IMR-90 (cell line): Measurements from ENCODE around the gene RARB. TPM values are rescaled to one million over a fixed set of nuclear protein-coding genes. Genes with fewer than 3 reads are reported as not detected.

Source experiments
- ATAC-seq: fragments of 200-7000 bp; cut with Tn5 transposase; 2 replicates; pipeline ENCODE4 v1.9.1; 2020; ENCODE audit warnings: low read depth, mild to moderate bottlenecking, moderate library complexity
- BruUV-seq: library from RNA; stranded (reverse); fragments of 400-500 nt; replicated peaks from 2 replicates; lab custom pipeline; 2021; lab: Mats Ljungman, UMichigan
- CTCF ChIA-PET: fragments of 300-600 bp; formaldehyde crosslinking; extraction: SDS; loops from one replicate; lab custom pipeline; 2021; ENCODE audit warnings: antibody characterized with exemption; lab: Yijun Ruan, JAX
- POLR2A ChIA-PET: fragments of 300-600 bp; sonication (Branson Sonifier 250); formaldehyde crosslinking; loops from one replicate; lab custom pipeline; 2022; ENCODE audit warnings: antibody characterized with exemption; ENCODE audit not compliant: unreplicated experiment; lab: Charles Lee
- DNase-seq: peaks from one replicate; pipeline ENCODE4 v3.0.0; 2013
- H2AFZ ChIP-seq: replicated peaks from 2 replicates; pipeline ENCODE3; 2013; ENCODE audit warnings: low read length, mild to moderate bottlenecking; ENCODE audit not compliant: poor library complexity
- H2AK5ac ChIP-seq: 2 replicates; pipeline ENCODE4 v1.6.1; 2013; ENCODE audit warnings: low read depth, low read length, inconsistent platforms
- H2AK9ac ChIP-seq: replicated peaks from 2 replicates; pipeline ENCODE3; 2013; ENCODE audit warnings: mild to moderate bottlenecking, low read depth, low read length, moderate library complexity; ENCODE audit not compliant: poor library complexity
- H2BK120ac ChIP-seq: 2 replicates; pipeline ENCODE4 v1.6.1; 2013; ENCODE audit warnings: low read depth, low read length, inconsistent platforms
- H2BK15ac ChIP-seq: 3 replicates; pipeline ENCODE4 v1.6.1; 2013; ENCODE audit warnings: low read depth, low read length, inconsistent platforms
- H2BK20ac ChIP-seq: 2 replicates; pipeline ENCODE4 v1.6.1; 2013; ENCODE audit warnings: low read depth, mild to moderate bottlenecking, inconsistent platforms, low read length, moderate library complexity
- H2BK5ac ChIP-seq: 2 replicates; pipeline ENCODE4 v1.6.1; 2013; ENCODE audit warnings: mild to moderate bottlenecking, low read depth, low read length, inconsistent platforms; ENCODE audit not compliant: poor library complexity, severe bottlenecking
- H3K14ac ChIP-seq: replicated peaks from 2 replicates; pipeline ENCODE4 v1.6.1; 2013; ENCODE audit warnings: low read depth, low read length, inconsistent platforms
- H3K18ac ChIP-seq: 2 replicates; pipeline ENCODE4 v1.6.1; 2013; ENCODE audit warnings: low read depth, low read length, control low read depth
- H3K23ac ChIP-seq: 2 replicates; pipeline ENCODE4 v1.6.1; 2013; ENCODE audit warnings: low read depth, low read length, inconsistent platforms
- H3K27ac ChIP-seq: 2 replicates; pipeline ENCODE4 v1.5.1; 2013; ENCODE audit warnings: mild to moderate bottlenecking, control low read depth, low read length; ENCODE audit not compliant: insufficient read depth
- H3K27me3 ChIP-seq: 2 replicates; pipeline ENCODE4 v1.6.1; 2013; ENCODE audit warnings: low read length; ENCODE audit not compliant: control insufficient read depth, insufficient read depth
- H3K36me3 ChIP-seq: 2 replicates; pipeline ENCODE4 v1.6.1; 2013; ENCODE audit warnings: low read length, mixed read lengths; ENCODE audit not compliant: control insufficient read depth, insufficient read depth
- H3K4ac ChIP-seq: 2 replicates; pipeline ENCODE4 v1.6.1; 2013; ENCODE audit warnings: low read depth, low read length, inconsistent platforms
- H3K4me1 ChIP-seq: 2 replicates; pipeline ENCODE4 v1.6.1; 2013; ENCODE audit warnings: low read length, mixed read lengths; ENCODE audit not compliant: control insufficient read depth, insufficient read depth
- H3K4me2 ChIP-seq: 2 replicates; pipeline ENCODE4 v1.6.1; 2013; ENCODE audit warnings: low read depth, mild to moderate bottlenecking, control low read depth, low read length, moderate library complexity
- H3K4me3 ChIP-seq: 2 replicates; pipeline ENCODE4 v1.5.1; 2013; ENCODE audit warnings: low read depth, mild to moderate bottlenecking, control low read depth, low read length, moderate library complexity; ENCODE audit not compliant: insufficient read depth
- H3K56ac ChIP-seq: 2 replicates; pipeline ENCODE4 v1.6.1; 2013; ENCODE audit warnings: low read length, inconsistent platforms; ENCODE audit not compliant: insufficient read depth; ENCODE audit errors: extremely low read depth
- H3K79me1 ChIP-seq, 2 experiments: 2 replicates each; pipeline ENCODE4 v1.6.1; 2013; ENCODE audit warnings: low read length in 2 of 2, inconsistent platforms in 1 of 2, low read depth in 1 of 2
- H3K9ac ChIP-seq: 2 replicates; pipeline ENCODE4 v1.6.1; 2013; ENCODE audit warnings: low read depth, low read length, control low read depth
- H3K9me1 ChIP-seq: 2 replicates; pipeline ENCODE4 v1.6.1; 2013; ENCODE audit warnings: low read length, inconsistent platforms; ENCODE audit not compliant: insufficient read depth
- H3K9me3 ChIP-seq: 2 replicates; pipeline ENCODE4 v1.6.1; 2013; ENCODE audit warnings: low read length; ENCODE audit not compliant: control insufficient read depth, insufficient read depth
- H4K20me1 ChIP-seq: 2 replicates; pipeline ENCODE4 v1.6.1; 2013; ENCODE audit warnings: low read length, inconsistent platforms; ENCODE audit not compliant: insufficient read depth
- H4K5ac ChIP-seq: 2 replicates; pipeline ENCODE4 v1.6.1; 2013; ENCODE audit warnings: mild to moderate bottlenecking, low read depth, low read length, control low read depth
- H4K8ac ChIP-seq, 2 experiments: 2 replicates each; pipeline ENCODE4 v1.6.1; 2013; ENCODE audit warnings: low read depth in 2 of 2, low read length in 2 of 2, control low read depth in 1 of 2, inconsistent platforms in 1 of 2
- H4K91ac ChIP-seq: 2 replicates; pipeline ENCODE4 v1.6.1; 2013; ENCODE audit warnings: low read depth, low read length, inconsistent platforms; ENCODE audit not compliant: insufficient read depth
- BHLHE40 ChIP-seq: fragments of 150-350 bp; IDR thresholded peaks from 2 replicates; pipeline ENCODE4 v1.6.1; 2016; ENCODE audit warnings: mild to moderate bottlenecking, low read depth, low read length
- CEBPB ChIP-seq: IDR thresholded peaks from 2 replicates; pipeline ENCODE4 v1.6.1; 2012; ENCODE audit warnings: low read depth, low read length, improper control_type of control experiment
- CHD1 ChIP-seq: IDR thresholded peaks from 2 replicates; pipeline ENCODE4 v1.6.1; 2012; ENCODE audit warnings: low read depth, low read length, improper control_type of control experiment
- CTCF ChIP-seq: conservative IDR thresholded peaks from 2 replicates; pipeline ENCODE4 v1.5.1; 2012; ENCODE audit warnings: mild to moderate bottlenecking, low read depth, low read length, improper control_type of control experiment
- ELK1 ChIP-seq: fragments of 150-350 bp; IDR thresholded peaks from 2 replicates; pipeline ENCODE4 v1.6.1; 2016; ENCODE audit warnings: low read depth, mild to moderate bottlenecking, low read length, moderate library complexity, borderline replicate concordance
- FOS ChIP-seq: fragments of 150-350 bp; IDR thresholded peaks from 2 replicates; pipeline ENCODE4 v1.6.1; 2016; ENCODE audit warnings: low read depth, low read length
- MAFK ChIP-seq: IDR thresholded peaks from 2 replicates; pipeline ENCODE4 v1.6.1; 2012; ENCODE audit warnings: low read depth, low read length, improper control_type of control experiment
- MAZ ChIP-seq: IDR thresholded peaks from 2 replicates; pipeline ENCODE4 v1.6.1; 2012; ENCODE audit warnings: low read depth, mild to moderate bottlenecking, low read length, improper control_type of control experiment, moderate library complexity, borderline replicate concordance
- MXI1 ChIP-seq: IDR thresholded peaks from 2 replicates; pipeline ENCODE4 v1.6.1; 2012; ENCODE audit warnings: low read depth, mild to moderate bottlenecking, low read length, moderate library complexity, borderline replicate concordance
- NFE2L2 ChIP-seq: fragments of 150-350 bp; IDR thresholded peaks from 2 replicates; pipeline ENCODE4 v1.6.1; 2016; ENCODE audit warnings: low read depth, mild to moderate bottlenecking, low read length
- POLR2A ChIP-seq: IDR thresholded peaks from 2 replicates; pipeline ENCODE4 v1.6.1; 2012; ENCODE audit warnings: mild to moderate bottlenecking, low read depth, low read length
- RAD21 ChIP-seq: IDR thresholded peaks from 2 replicates; pipeline ENCODE4 v1.6.1; 2012; ENCODE audit warnings: low read length, improper control_type of control experiment
- RCOR1 ChIP-seq: IDR thresholded peaks from 2 replicates; pipeline ENCODE4 v1.6.1; 2012; ENCODE audit warnings: mild to moderate bottlenecking, low read length, improper control_type of control experiment; ENCODE audit not compliant: insufficient replicate concordance
- RFX5 ChIP-seq: IDR thresholded peaks from 2 replicates; pipeline ENCODE4 v1.8.0; 2012; ENCODE audit warnings: low read depth, mild to moderate bottlenecking, low read length, moderate library complexity
- SMC3 ChIP-seq: fragments of 150-350 bp; IDR thresholded peaks from 2 replicates; pipeline ENCODE4 v1.6.1; 2016; ENCODE audit warnings: low read depth, mild to moderate bottlenecking, antibody characterized with exemption, low read length, moderate library complexity
- dilution Hi-C: fragments of 300-500 bp; cut with HindIII; formaldehyde crosslinking; loops from one replicate; pipeline ENCODE4 v1.14.3; 2018; ENCODE audit warnings: low sequenced_read_pairs; ENCODE audit not compliant: unreplicated experiment
- in situ Hi-C: fragments of 300-500 bp; cut with MboI; formaldehyde crosslinking; loops from 3 replicates; pipeline ENCODE4 v1.14.3; 2019; ENCODE audit warnings: low sequenced_read_pairs, inconsistent platforms, mixed read lengths
- intact Hi-C: fragments of 100-400 bp; cut with micrococcal nuclease; formaldehyde crosslinking; loops from 2 replicates; pipeline ENCODE4 v1.10.0; 2022
- polyA plus RNA-seq, 3 experiments: library from polyadenylated mRNA; depleted of rRNA; stranded (reverse); fragments of >200 nt; gene quantifications; 2 replicates each; pipeline ENCODE4 v1.2.3, GENCODE V29; 2012; ENCODE audit warnings: low replicate concordance in 1 of 3
- total RNA-seq: library from RNA; depleted of rRNA; stranded (reverse); fragments of >200 nt; gene quantifications from 2 replicates; pipeline ENCODE4 v1.2.3, GENCODE V29; 2012
- TF ChIP-seq, protein P1 (sequence below): fragments of 150-350 bp; IDR thresholded peaks from 2 replicates; pipeline ENCODE4 v1.6.1; 2017; ENCODE audit warnings: mild to moderate bottlenecking, antibody characterized with exemption, low read length, low read depth

Gene RARB
- total and polyA plus RNA-seq, 2 of the 4 experiments (the other 2 are of a cell fraction): 0.53 to 1.4 TPM

DNA sequence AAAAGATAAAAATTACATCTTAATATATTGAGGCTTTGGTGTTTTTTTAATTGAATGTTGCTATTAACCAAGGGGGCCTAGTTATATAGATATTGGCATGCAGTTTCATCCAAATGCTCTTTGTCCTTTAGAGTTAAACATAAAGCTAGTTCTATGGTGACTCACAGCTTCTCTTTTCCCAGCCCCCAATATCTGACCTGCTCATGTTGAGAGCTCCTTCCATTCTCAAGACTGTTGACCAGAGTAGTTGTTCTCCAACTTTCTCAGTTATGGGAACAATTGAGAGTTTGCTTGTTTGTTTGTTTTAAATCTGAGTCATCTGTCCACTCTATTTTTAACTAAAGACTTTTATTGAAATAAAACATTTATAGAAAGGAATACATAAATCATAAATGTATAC lies 15.8 kb upstream of the RARB start:
- H2BK120ac ChIP-seq: no peak overlapping the region
- no peaks in the 10 kb centered on the region for H3K36me3 ChIP-seq
- H3K14ac ChIP-seq: no peak overlapping the region
- no peak overlapping the region for H3K23ac ChIP-seq
- no peak overlapping the region for H4K8ac ChIP-seq
- in situ Hi-C loops: no loop called here
- H3K9me1 ChIP-seq: no peaks in the 10 kb centered on the region
- H3K18ac ChIP-seq: no peak overlapping the region
- no peak overlapping the region for H3K4ac ChIP-seq
- H2BK5ac ChIP-seq: no peak overlapping the region
- H4K20me1 ChIP-seq: no peaks in the 10 kb centered on the region
- no peak overlapping the region for H4K5ac ChIP-seq
- ChIA-PET CTCF (no interaction called here), POLR2A (no interaction called here)
- H2AFZ ChIP-seq: no peak overlapping the region
- H3K4me3 ChIP-seq: no peak overlapping the region
- dilution Hi-C loops: no loop called here
- H3K9ac ChIP-seq: no peak overlapping the region
- DNase-seq (peak; percentile 16), ATAC-seq (no peak)
- H2BK15ac ChIP-seq: no peak overlapping the region
- no peaks in the 10 kb centered on the region for H3K9me3 ChIP-seq
- no TSS peak for BruUV-seq
- H2AK9ac ChIP-seq: no peak overlapping the region
- no peak overlapping the region for H3K4me2 ChIP-seq
- H3K56ac ChIP-seq: no peak overlapping the region
- no peak overlapping the region for H4K91ac ChIP-seq
- H3K27ac ChIP-seq: no peak overlapping the region
- intact Hi-C loops: no loop called here
- no peaks in the 10 kb centered on the region for H3K4me1 ChIP-seq
- no peak overlapping the region for H2AK5ac ChIP-seq
- no peak overlapping the region for H2BK20ac ChIP-seq
- H3K27me3 ChIP-seq: no peaks in the 10 kb centered on the region
- no peak for TF ChIP-seq BHLHE40
- no peak for TF ChIP-seq POLR2A
- no peak for TF ChIP-seq MAFK
- no peak for TF ChIP-seq ELK1
- no peak for TF ChIP-seq RCOR1
- no peak for TF ChIP-seq CHD1
- no peak for TF ChIP-seq MAZ
- no peak for TF ChIP-seq NFE2L2
- no peak for TF ChIP-seq CEBPB
- no peak for TF ChIP-seq SMC3
- TF ChIP-seq, protein P1, sequence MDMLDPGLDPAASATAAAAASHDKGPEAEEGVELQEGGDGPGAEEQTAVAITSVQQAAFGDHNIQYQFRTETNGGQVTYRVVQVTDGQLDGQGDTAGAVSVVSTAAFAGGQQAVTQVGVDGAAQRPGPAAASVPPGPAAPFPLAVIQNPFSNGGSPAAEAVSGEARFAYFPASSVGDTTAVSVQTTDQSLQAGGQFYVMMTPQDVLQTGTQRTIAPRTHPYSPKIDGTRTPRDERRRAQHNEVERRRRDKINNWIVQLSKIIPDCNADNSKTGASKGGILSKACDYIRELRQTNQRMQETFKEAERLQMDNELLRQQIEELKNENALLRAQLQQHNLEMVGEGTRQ: no peak
- no peak for TF ChIP-seq CTCF
- TF ChIP-seq FOS: no peak
- no peak for TF ChIP-seq RFX5
- TF ChIP-seq MXI1: no peak
- TF ChIP-seq RAD21: no peak
- H3K79me1 ChIP-seq: no peaks in the 10 kb centered on the region
